ENCODE measurements around the gene SBF2. TPM values are rescaled to one million over a fixed set of nuclear protein-coding genes. Genes with fewer than 3 reads are reported as not detected.
"Not testable (repeated sequence)": the region's sequence is repeated elsewhere in the genome, so short reads cannot be mapped to it uniquely, and the experiment has no call there.

SBF2 gene
- total RNA-seq, 1 experiment from 2014 or later = 31.3 TPM

GRCh38 chr11:10092426-10092825, 201.6 kb downstream of the SBF2 start:
- H3F3A ChIP-seq (ENCODE audit: low read length, unreplicated experiment) = no peaks in the 10 kb centered on the region
- no peaks in the 10 kb centered on the region for H4K20me1 ChIP-seq (ENCODE audit: low read length)
- no TSS peak for BruUV-seq (replicated peaks)
- H3K36me3 ChIP-seq (ENCODE audit: low read depth, low read length) = no peaks in the 10 kb centered on the region
- CTCF ChIA-PET = no interaction called here
- H3K27me3 ChIP-seq (ENCODE audit: low read length) = no peaks in the 10 kb centered on the region
- H3K4me3 ChIP-seq (ENCODE audit: low read length) = no peak overlapping the region
- H3K9me3 ChIP-seq (ENCODE audit: low read length) = no peaks in the 10 kb centered on the region
- POLR2A ChIA-PET (ENCODE audit: unreplicated experiment) = no interaction called here
- H3K4me1 ChIP-seq (ENCODE audit: insufficient read depth, low read length) = peaks cover 32% of the 10 kb centered on the region
- no peaks in the 10 kb centered on the region for H3K9me2 ChIP-seq (replicated peaks; ENCODE audit: low read length)
- intact Hi-C loops (cut with micrococcal nuclease) = loop anchor here (10.0 kb wide), 1 partner anchor 88 kb away; no protein-coding TSS in a partner anchor
- H3K4me2 ChIP-seq (ENCODE audit: low read length) = no peak overlapping the region
- DNase-seq (no peak), ATAC-seq (no peak)
- no peak overlapping the region for H3K9ac ChIP-seq (ENCODE audit: low read length)
- TF ChIP-seq, protein P1, sequence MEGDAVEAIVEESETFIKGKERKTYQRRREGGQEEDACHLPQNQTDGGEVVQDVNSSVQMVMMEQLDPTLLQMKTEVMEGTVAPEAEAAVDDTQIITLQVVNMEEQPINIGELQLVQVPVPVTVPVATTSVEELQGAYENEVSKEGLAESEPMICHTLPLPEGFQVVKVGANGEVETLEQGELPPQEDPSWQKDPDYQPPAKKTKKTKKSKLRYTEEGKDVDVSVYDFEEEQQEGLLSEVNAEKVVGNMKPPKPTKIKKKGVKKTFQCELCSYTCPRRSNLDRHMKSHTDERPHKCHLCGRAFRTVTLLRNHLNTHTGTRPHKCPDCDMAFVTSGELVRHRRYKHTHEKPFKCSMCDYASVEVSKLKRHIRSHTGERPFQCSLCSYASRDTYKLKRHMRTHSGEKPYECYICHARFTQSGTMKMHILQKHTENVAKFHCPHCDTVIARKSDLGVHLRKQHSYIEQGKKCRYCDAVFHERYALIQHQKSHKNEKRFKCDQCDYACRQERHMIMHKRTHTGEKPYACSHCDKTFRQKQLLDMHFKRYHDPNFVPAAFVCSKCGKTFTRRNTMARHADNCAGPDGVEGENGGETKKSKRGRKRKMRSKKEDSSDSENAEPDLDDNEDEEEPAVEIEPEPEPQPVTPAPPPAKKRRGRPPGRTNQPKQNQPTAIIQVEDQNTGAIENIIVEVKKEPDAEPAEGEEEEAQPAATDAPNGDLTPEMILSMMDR (conservative IDR thresholded peaks at IDR 0.05; ENCODE audit: low read depth, low read length) = no peak
- TF ChIP-seq EZH2 (IDR thresholded peaks at IDR 0.05; ENCODE audit: low read length, unreplicated experiment) (no peak), EZH2phosphoT487 (IDR thresholded peaks at IDR 0.05; ENCODE audit: borderline replicate concordance, low read length) (no peak)
- no peak overlapping the region for H3K27ac ChIP-seq (ENCODE audit: low read length)
- H2AFZ ChIP-seq (ENCODE audit: low read length) = no peak overlapping the region
- H3K79me2 ChIP-seq (ENCODE audit: low read length) = 0 out of 2 replicates have a peak, but pooled peaks cover 4% of the 10 kb centered on the region

DNA sequence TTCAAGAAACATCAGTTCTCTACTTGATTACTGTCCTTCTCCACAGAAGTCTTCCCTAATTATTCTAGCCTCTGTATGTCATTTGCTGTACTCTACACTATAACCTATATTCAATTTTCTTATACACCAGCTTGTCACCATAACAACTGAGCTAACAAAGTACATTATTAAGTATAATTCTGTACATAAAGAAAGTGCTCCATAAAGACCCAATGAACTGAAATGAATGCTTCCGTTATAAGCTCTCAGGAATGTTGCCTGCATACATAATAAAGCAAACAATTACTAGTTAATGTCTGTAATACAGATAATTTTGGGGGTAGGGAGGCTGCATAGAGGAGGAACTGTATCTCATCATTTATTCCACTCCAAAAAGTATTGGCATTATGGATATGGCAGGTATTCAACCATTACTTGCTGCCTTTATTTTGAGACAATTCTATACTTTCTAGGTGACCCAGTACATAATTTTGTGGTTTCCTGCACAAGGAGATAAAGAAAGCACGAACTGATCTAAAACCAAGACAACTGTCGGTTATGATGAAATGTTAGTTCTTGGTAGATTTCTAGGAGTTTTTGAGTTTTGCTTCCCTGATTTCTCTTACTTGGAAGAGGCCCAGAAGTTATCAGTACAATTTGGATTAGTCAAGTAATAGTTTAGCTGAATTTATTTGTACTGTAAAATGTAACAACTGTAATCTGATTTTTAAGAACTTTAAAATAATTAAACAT, 202.5 kb downstream of the SBF2 start:
- H3K9me3 ChIP-seq (ENCODE audit: low read length) = no peaks in the 10 kb centered on the region
- POLR2A ChIA-PET (ENCODE audit: unreplicated experiment) = interaction anchor here (0.5 kb wide), 1 partner anchor 51 kb away, joined by 3 read pairs; no protein-coding TSS in a partner anchor
- no peaks in the 10 kb centered on the region for H3K27me3 ChIP-seq (ENCODE audit: low read length)
- H3K9ac ChIP-seq (ENCODE audit: low read length) = no peak overlapping the region
- H3K4me1 ChIP-seq (ENCODE audit: insufficient read depth, low read length) = peaks cover 28% of the 10 kb centered on the region
- no TSS peak for BruUV-seq (replicated peaks)
- H3K79me2 ChIP-seq (ENCODE audit: low read length) = 0 out of 2 replicates have a peak, but pooled peaks cover 4% of the 10 kb centered on the region
- DNase-seq = peak; percentile 55
- H4K20me1 ChIP-seq (ENCODE audit: low read length) = no peaks in the 10 kb centered on the region
- peak; percentile 70 for ATAC-seq
- TF ChIP-seq, protein P1 (conservative IDR thresholded peaks at IDR 0.05; ENCODE audit: low read depth, low read length) = no peak
- no peak for TF ChIP-seq EZH2phosphoT487 (IDR thresholded peaks at IDR 0.05; ENCODE audit: borderline replicate concordance, low read length)
- no peak for TF ChIP-seq EZH2 (IDR thresholded peaks at IDR 0.05; ENCODE audit: low read length, unreplicated experiment)
- H2AFZ ChIP-seq (ENCODE audit: low read length) = no peak overlapping the region
- CTCF ChIA-PET = interaction anchor here (1.0 kb wide), 1 partner anchor 213 kb away, joined by 9 read pairs; the partner anchor contains the start of gene ADM
- no peaks in the 10 kb centered on the region for H3K9me2 ChIP-seq (replicated peaks; ENCODE audit: low read length)
- H3K27ac ChIP-seq (ENCODE audit: low read length) = 0 out of 2 replicates have a peak overlapping the region, but pooled peaks have one; percentile 1
- intact Hi-C loops (cut with micrococcal nuclease) = loop anchor here (10.0 kb wide), 1 partner anchor 87 kb away; no protein-coding TSS in a partner anchor
- H3K4me2 ChIP-seq (ENCODE audit: low read length) = peak overlapping the region; percentile 25; the same call in 1 of the 2 replicates
- H3K36me3 ChIP-seq (ENCODE audit: low read depth, low read length) = no peaks in the 10 kb centered on the region
- no peaks in the 10 kb centered on the region for H3F3A ChIP-seq (ENCODE audit: low read length, unreplicated experiment)
- no peak overlapping the region for H3K4me3 ChIP-seq (ENCODE audit: low read length)

DNA sequence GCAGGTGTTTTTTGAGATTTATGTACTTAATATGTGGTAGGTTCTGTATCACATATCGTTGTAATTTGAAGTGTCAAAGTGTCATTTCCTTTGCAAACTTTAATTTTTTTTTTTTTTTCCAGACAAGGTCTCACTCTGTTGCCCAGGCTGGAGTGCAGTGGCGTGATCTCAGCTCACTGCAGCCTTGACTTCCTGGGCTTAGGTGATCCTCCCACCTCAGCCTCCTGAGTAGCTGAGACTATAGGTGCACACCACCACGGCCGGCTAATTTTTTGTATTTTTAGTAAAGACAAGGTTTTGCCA, 206.1 kb downstream of the SBF2 start:
- H3K27me3 ChIP-seq (ENCODE audit: low read length); H3K79me2 ChIP-seq (ENCODE audit: low read length); H3K4me3 ChIP-seq (ENCODE audit: low read length); H3K9ac ChIP-seq (ENCODE audit: low read length); H3K27ac ChIP-seq (ENCODE audit: low read length); H3K9me3 ChIP-seq (ENCODE audit: low read length); POLR2A ChIA-PET (ENCODE audit: unreplicated experiment); intact Hi-C loops (cut with micrococcal nuclease); H3K9me2 ChIP-seq (replicated peaks; ENCODE audit: low read length); H3K36me3 ChIP-seq (ENCODE audit: low read depth, low read length); DNase-seq; H4K20me1 ChIP-seq (ENCODE audit: low read length); BruUV-seq (replicated peaks); H2AFZ ChIP-seq (ENCODE audit: low read length); H3F3A ChIP-seq (ENCODE audit: low read length, unreplicated experiment); CTCF ChIA-PET; H3K4me2 ChIP-seq (ENCODE audit: low read length); ATAC-seq: not testable (repeated sequence)
- H3K4me1 ChIP-seq (ENCODE audit: insufficient read depth, low read length) = peaks cover 14% of the 10 kb centered on the region
